SKM-1 (cell line): ENCODE data around the gene ERI3.

ENCODE experiments used
- DNase-seq: peaks from one replicate; lab custom pipeline; 2025; ENCODE audit not compliant: unreplicated experiment; lab: John Stamatoyannopoulos, UW

Gene ERI3

DNA sequence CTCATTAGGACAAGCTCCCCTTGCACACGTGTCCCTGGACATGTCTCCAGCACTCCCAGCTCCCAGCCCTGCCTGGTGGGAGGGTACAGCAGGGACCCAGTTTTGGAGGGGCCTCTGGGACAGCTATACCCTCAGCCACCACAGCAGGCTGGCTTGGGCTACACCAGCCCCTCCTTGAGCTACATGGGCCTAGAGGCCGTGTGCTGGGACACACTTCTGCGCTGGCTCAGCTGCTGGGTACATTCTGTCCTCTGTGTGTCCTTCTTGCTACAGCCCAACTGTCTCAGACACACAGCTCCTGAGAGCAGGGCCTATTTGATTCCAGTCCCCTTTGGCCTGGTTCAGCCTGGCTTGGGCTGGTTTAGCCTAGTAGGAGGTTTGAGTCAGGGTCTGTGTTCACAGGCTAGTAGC lies 115.1 kb downstream of the ERI3 start:
- DNase-seq: no peak

DNA sequence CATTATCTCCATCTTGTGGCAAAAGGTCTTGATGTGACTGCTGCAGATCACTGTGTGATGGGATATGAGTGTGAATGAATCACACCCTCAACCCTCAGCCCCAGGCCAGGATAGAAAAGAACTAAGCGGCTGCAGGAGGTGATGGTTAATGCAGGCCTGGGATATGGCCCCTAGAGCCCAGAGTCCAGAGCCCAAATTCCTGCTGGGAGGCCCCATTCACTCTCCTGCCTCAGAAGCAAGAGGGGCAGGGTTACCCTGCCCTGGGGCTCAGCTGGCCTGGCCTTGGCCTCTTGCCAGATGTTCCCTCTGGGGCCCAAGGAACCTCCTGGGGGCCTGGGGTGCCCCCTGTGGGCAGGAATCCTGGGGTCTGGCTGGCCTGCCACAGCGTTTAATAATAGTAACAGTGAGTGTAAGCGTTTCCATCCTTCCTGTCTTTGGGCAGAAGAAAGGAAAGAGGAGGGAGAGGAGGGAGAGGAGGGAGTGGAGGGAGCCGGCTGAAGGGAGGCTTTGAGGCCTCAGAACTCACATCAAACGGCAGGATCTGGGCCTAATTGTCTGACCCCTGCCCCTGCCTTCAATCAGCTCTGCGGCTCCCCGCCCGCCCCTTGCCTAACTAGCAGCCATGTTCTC lies 115.6 kb downstream of the ERI3 start:
- DNase-seq: no peak

GRCh38 chr1:44238660-44239059 lies 116.4 kb downstream of the ERI3 start:
- DNase-seq: no peak

DNA sequence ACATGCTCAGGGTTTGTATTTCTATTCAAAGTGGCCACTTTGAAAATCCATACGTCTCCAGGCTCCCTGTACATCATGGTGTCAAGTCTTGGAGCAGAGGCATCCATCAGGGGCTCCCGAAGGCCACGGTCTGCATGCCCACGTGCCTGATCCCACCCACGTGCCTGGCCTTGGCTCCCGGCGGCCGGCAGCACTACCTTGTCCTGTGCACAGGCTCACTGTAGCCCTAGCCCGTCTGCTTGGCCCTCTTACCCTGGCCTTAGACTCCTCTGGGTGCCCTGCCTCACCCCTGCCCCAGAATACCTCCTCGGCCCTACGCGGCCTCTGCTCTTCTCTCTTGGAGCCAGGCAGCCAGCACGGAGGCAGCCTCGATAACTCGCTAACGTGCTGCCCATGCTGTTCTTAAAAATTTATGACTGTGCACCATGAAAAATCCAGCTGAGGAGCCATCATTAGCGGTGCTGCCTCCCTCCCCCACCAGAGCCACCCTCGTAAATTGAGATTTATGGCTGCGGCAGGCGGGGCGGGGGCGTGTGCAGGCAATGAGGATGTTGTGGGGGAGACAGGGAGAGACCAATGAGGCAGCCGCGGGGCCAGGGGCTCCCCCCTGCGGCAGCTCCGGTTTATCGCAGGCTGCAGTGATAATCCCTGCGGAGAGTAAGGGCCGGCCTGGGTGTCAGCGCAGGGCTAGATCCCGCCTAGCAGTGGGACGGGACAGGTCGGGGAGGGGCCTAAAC lies 117.2 kb downstream of the ERI3 start:
- DNase-seq: no peak

- no peak for DNase-seq
These were observed 118.4 kb downstream of the ERI3 start for GRCh38 chr1:44236490-44237272.

DNA sequence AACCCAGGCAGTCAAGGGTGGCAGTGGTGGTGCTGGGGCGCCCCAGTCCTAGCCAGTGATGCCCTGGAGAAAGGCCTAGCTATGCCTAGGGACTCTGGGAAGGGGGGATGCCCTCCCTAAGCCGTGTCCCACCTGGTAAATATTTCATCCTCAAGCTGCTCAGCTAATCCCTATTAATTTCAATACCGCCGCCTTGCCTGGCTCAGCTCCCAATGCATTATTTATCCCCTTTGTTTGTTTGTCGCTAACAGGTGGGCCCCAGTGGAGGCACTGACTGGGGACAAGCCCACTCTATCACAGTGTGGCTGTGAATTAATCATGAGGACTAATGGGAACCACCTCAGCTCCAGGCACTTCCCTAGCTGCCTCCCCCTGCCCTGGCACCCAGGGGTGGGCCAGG lies 119.2 kb downstream of the ERI3 start:
- no peak for DNase-seq

DNA sequence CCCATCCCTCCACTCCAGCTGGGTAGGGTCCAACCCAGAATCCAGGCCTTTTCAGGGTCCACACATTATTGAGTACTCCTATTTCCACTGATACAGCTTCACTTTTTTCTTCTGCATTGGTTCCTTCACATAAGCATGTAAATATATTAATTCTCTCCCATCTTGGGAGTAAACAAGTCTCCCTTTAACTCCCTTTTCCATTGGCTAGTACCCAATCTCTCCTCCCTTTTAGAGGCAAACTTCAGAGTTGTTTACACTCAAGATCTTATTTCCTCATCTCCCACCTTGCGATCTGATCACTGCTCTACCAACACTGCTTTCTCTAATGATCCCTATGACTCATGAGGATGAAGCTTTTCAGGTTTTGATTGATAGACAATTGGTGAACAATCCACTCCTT lies 121.5 kb downstream of the ERI3 start:
- DNase-seq: no peak

DNA sequence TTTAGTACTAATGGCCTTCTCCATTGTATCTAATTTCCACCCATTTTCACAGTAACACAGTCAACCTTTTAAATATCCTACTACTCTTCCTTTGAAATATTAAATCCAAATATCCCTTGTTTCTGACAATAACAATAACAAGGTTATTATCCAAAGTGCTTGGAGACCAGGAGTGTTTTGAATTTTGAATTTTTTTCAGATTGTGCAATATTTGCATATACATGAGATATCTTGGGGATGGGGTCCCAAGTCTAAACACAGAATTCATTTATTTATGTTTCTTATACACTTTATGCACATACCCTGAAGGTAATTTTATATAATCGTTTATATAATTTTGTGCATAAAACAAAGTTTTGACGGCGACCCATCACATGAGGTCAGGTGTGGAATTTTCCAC lies 124.3 kb downstream of the ERI3 start:
- DNase-seq: no peak

GRCh38 chr1:44229435-44230167 lies 125.5 kb downstream of the ERI3 start:
- DNase-seq: no peak

- DNase-seq: no peak
These were observed 126.8 kb downstream of the ERI3 start for GRCh38 chr1:44228218-44228617.

DNA sequence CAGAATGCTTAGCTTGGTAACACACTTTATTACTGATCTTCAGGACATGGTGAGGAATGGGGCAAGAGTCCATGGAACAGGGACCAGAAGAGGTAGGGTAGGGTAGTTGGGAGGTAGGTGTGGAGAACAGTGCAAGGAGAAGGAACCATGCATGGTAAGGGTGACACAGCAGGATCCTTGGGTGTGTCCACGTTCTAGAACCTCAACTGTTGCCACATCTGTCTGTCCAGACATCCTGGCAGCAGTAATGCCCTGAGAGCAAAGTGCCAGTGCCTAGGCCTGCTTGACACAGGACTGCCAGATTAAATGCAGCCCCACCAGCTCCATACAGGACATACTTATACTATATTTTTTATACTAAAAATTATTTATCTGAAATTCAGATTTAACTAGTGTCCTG lies 127.8 kb downstream of the ERI3 start:
- no peak for DNase-seq

DNA sequence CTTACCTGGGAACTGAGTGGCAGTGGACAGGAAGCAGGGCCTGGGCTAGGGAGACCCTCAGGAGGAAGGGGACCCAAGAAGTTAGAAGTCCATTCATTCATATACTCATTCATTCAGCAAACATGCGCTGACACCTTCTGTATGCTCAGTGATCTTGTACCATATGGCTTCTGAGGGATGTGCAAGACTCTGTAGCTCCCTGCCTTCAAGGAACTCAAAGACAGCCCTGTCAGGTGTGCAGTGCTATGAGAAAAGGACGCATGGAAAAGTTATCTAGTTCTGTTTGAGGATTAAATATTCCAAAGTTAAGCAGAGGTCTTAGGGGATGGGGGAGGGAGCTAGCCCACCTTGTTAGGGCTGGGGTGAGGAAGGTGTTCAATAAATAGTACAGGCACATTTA lies 129.3 kb downstream of the ERI3 start:
- DNase-seq: no peak

DNA sequence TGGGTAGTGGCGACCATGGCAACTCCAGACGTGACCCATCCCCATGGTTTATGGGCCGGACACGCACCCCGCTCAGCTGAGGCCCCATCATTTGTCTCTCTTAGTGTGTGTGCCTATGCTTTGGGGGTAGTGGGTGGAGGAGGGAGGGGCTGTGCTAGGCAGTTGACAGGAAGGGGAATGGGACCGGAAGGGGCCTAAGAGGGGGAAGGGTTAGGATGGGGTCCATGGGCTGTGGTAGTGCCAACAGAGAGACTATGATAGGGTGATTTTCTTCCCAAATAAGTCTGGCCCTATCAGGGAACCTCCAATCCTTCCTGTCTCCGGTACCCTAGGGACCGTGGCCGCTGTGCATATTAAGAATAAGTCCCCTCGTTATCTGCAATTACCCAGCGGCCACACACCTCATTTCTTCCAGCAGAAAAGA lies 131.9 kb downstream of the ERI3 start:
- no peak for DNase-seq

GRCh38 chr1:44222397-44223186 lies 132.5 kb downstream of the ERI3 start:
- no peak for DNase-seq

GRCh38 chr1:44221769-44222168 lies 133.3 kb downstream of the ERI3 start:
- DNase-seq: no peak

- DNase-seq: no peak
These were observed 134.3 kb downstream of the ERI3 start for GRCh38 chr1:44220755-44221154.

- DNase-seq: no peak
These were observed 134.9 kb downstream of the ERI3 start for GRCh38 chr1:44220001-44220751.

- no peak for DNase-seq
These were observed 135.8 kb downstream of the ERI3 start for GRCh38 chr1:44219301-44219626.

GRCh38 chr1:44218503-44219300 lies 136.4 kb downstream of the ERI3 start:
- DNase-seq: no peak
